GM23338 (cell line): ENCODE data around the gene SMG6. TPM values are rescaled to one million over a fixed set of nuclear protein-coding genes. Genes with fewer than 3 reads are reported as not detected.

Experiments used
- ATAC-seq: fragments of 200-7000 bp; cut with Tn5 transposase; 3 replicates; pipeline ENCODE4 v1.9.1; 2020
- DNase-seq: peaks from one replicate; pipeline ENCODE4 v3.0.0-alpha.2; 2015; ENCODE audit warnings: low spot score
- H2AFZ ChIP-seq: fragments of 200-600 bp; sonication (generic); 2 replicates; pipeline ENCODE4 v1.8.0; 2016; ENCODE audit warnings: antibody characterized with exemption, mild to moderate bottlenecking, moderate library complexity
- H3F3A ChIP-seq: fragments of 200-600 bp; sonication (generic); replicated peaks from 2 replicates; pipeline ENCODE4 v1.8.0; 2017; ENCODE audit warnings: antibody characterized with exemption, mixed run types, low read depth
- H3K27ac ChIP-seq: fragments of 200-600 bp; sonication (generic); 2 replicates; pipeline ENCODE4 v1.6.1; 2016; ENCODE audit warnings: low read depth
- H3K27me3 ChIP-seq: fragments of 200-600 bp; sonication (generic); 2 replicates; pipeline ENCODE4 v1.8.0; 2016; ENCODE audit warnings: mild to moderate bottlenecking, mixed run types, moderate library complexity; ENCODE audit not compliant: insufficient read depth
- H3K36me3 ChIP-seq: fragments of 200-600 bp; sonication (generic); 2 replicates; pipeline ENCODE4 v1.8.0; 2016; ENCODE audit warnings: mild to moderate bottlenecking; ENCODE audit not compliant: insufficient read depth
- H3K4me1 ChIP-seq: fragments of 200-600 bp; sonication (generic); 2 replicates; pipeline ENCODE4 v1.8.0; 2016; ENCODE audit warnings: mild to moderate bottlenecking, moderate library complexity; ENCODE audit not compliant: insufficient read depth
- H3K4me2 ChIP-seq: fragments of 200-600 bp; sonication (generic); 2 replicates; pipeline ENCODE4 v1.7.1; 2017; ENCODE audit warnings: mixed run types
- H3K4me3 ChIP-seq: fragments of 200-600 bp; sonication (generic); 2 replicates; pipeline ENCODE4 v1.6.1; 2016; ENCODE audit warnings: mixed run types
- H3K79me2 ChIP-seq: fragments of 200-600 bp; sonication (generic); replicated peaks from 2 replicates; pipeline ENCODE4 v1.8.0; 2017; ENCODE audit warnings: mild to moderate bottlenecking; ENCODE audit not compliant: insufficient read depth
- H3K9me2 ChIP-seq: fragments of 200-600 bp; sonication (generic); 2 replicates; pipeline ENCODE4 v1.8.0; 2017; ENCODE audit not compliant: insufficient read depth
- H4K20me1 ChIP-seq: fragments of 200-600 bp; sonication (generic); replicated peaks from 2 replicates; pipeline ENCODE4 v1.8.0; 2017; ENCODE audit warnings: mild to moderate bottlenecking; ENCODE audit not compliant: insufficient read depth
- H3K27ac Mint-ChIP-seq: 2 replicates; pipeline ENCODE4 v1.8.0; 2020; ENCODE audit warnings: inconsistent platforms, mild to moderate bottlenecking, moderate library complexity, mixed read lengths
- H3K27me3 Mint-ChIP-seq: 3 replicates; pipeline ENCODE4 v1.8.0; 2022; ENCODE audit warnings: low read depth, mild to moderate bottlenecking, moderate library complexity, mixed read lengths, inconsistent platforms; ENCODE audit not compliant: insufficient read depth, poor library complexity
- H3K36me3 Mint-ChIP-seq: 3 replicates; pipeline ENCODE4 v1.8.0; 2021; ENCODE audit warnings: low read depth, mild to moderate bottlenecking, inconsistent platforms, moderate library complexity, mixed read lengths
- H3K4me1 Mint-ChIP-seq: 3 replicates; pipeline ENCODE4 v1.8.0; 2020; ENCODE audit warnings: mild to moderate bottlenecking, inconsistent platforms, mixed read lengths
- H3K4me3 Mint-ChIP-seq: 3 replicates; pipeline ENCODE4 v1.8.0; 2021; ENCODE audit warnings: moderate library complexity, mild to moderate bottlenecking, inconsistent platforms, mixed read lengths
- H3K9me3 Mint-ChIP-seq: 3 replicates; pipeline ENCODE4 v1.8.0; 2020; ENCODE audit warnings: moderate library complexity, mild to moderate bottlenecking, inconsistent platforms, mixed read lengths
- CTCF ChIP-seq, 2 experiments: fragments of 200-600 bp in 1 of 2; sonication (generic) in 1 of 2; conservative IDR thresholded peaks; 2 replicates each; pipeline versions ENCODE4 v1.5.1 to v1.6.1; 2016 to 2017; ENCODE audit warnings: antibody characterized with exemption in 2 of 2, low read depth in 2 of 2, mild to moderate bottlenecking in 2 of 2, moderate library complexity in 1 of 2
- ETS1 ChIP-seq: IDR thresholded peaks from 2 replicates; pipeline ENCODE4 v1.6.1; 2016; ENCODE audit warnings: antibody characterized with exemption
- EZH2 ChIP-seq: fragments of 200-600 bp; sonication (generic); IDR thresholded peaks from one replicate; pipeline ENCODE4 v1.8.0; 2017; ENCODE audit warnings: antibody characterized with exemption, mild to moderate bottlenecking, low read depth; ENCODE audit not compliant: unreplicated experiment
- EZH2phosphoT487 ChIP-seq: fragments of 200-600 bp; sonication (generic); IDR thresholded peaks from one replicate; pipeline ENCODE4 v1.8.1; 2018; ENCODE audit warnings: antibody characterized with exemption; ENCODE audit not compliant: unreplicated experiment
- JUNB ChIP-seq: IDR thresholded peaks from one replicate; pipeline ENCODE4 v1.6.1; 2016; ENCODE audit warnings: antibody characterized with exemption; ENCODE audit not compliant: unreplicated experiment
- NANOG ChIP-seq: IDR thresholded peaks from 2 replicates; pipeline ENCODE4 v1.6.1; 2016; ENCODE audit warnings: antibody characterized with exemption, borderline replicate concordance
- POLR2AphosphoS5 ChIP-seq: IDR thresholded peaks from 2 replicates; pipeline ENCODE4 v1.6.1; 2016; ENCODE audit warnings: antibody characterized with exemption, low read depth
- REST ChIP-seq: IDR thresholded peaks from one replicate; pipeline ENCODE4 v1.6.1; 2018; ENCODE audit warnings: antibody characterized with exemption; ENCODE audit not compliant: unreplicated experiment
- STAT1 ChIP-seq: IDR thresholded peaks from one replicate; pipeline ENCODE4 v1.6.1; 2016; ENCODE audit warnings: antibody characterized with exemption; ENCODE audit not compliant: unreplicated experiment
- ZNF114 ChIP-seq: fragments of 250-450 bp; sonication (Bioruptor Pico); IDR thresholded peaks from 2 replicates; pipeline ENCODE4 v1.5.0; 2020; ENCODE audit warnings: mild to moderate bottlenecking, moderate library complexity
- polyA plus RNA-seq: library from polyadenylated mRNA; unstranded; fragments of >200 nt; fragmentation: Nextera tagmentation; extraction: Ambion mirVana; gene quantifications from 2 replicates; pipeline ENCODE4 v1.2.1, GENCODE V29; 2016
- total RNA-seq: library from RNA; depleted of rRNA; stranded (reverse); fragments of >200 nt; shearing (Covaris generic); gene quantifications from 2 replicates; pipeline ENCODE4 v1.2.3, GENCODE V29; 2014

The SMG6 gene
- total and polyA plus RNA-seq, 2 experiments from 2014 or later: 10.4 to 43.1 TPM

GRCh38 chr17:2060681-2061440, 242.7 kb downstream of the SMG6 start:
- H3K27ac Mint-ChIP-seq: no peak overlapping the region
- Histone ChIP-seq H3K27me3 (peaks cover 51% of the 10 kb centered on the region), H3K4me1 (peaks cover 29% of the 10 kb centered on the region), H3K79me2 (no peaks in the 10 kb centered on the region), H4K20me1 (no peaks in the 10 kb centered on the region; the same call in none of the 2 replicates), H3K36me3 (no peaks in the 10 kb centered on the region), H3F3A (0 out of 2 replicates have a peak, but pooled peaks cover 10% of the 10 kb centered on the region), H3K4me2 (no peak overlapping the region), H2AFZ (no peak overlapping the region), H3K4me3 (no peak overlapping the region), H3K27ac (no peak overlapping the region), H3K9me2 (no peaks in the 10 kb centered on the region)
- H3K9me3 Mint-ChIP-seq: no peaks in the 10 kb centered on the region
- no peak overlapping the region for H3K4me3 Mint-ChIP-seq
- H3K4me1 Mint-ChIP-seq: peaks cover 41% of the 10 kb centered on the region
- no peak for DNase-seq
- H3K36me3 Mint-ChIP-seq: peaks cover 9% of the 10 kb centered on the region
- no peak for ATAC-seq
- no peak for TF ChIP-seq POLR2AphosphoS5
- peaks cover 63% of the 10 kb centered on the region for H3K27me3 Mint-ChIP-seq

- H3K79me2 ChIP-seq: no peaks in the 10 kb centered on the region
- H3K4me1 ChIP-seq: peaks cover 29% of the 10 kb centered on the region
- Mint-ChIP-seq H3K4me3 (no peak overlapping the region), H3K27ac (no peak overlapping the region), H3K4me1 (peaks cover 41% of the 10 kb centered on the region), H3K9me3 (no peaks in the 10 kb centered on the region), H3K36me3 (peaks cover 9% of the 10 kb centered on the region), H3K27me3 (peaks cover 62% of the 10 kb centered on the region)
- H2AFZ ChIP-seq: no peak overlapping the region
- 0 out of 2 replicates have a peak, but pooled peaks cover 10% of the 10 kb centered on the region for H3F3A ChIP-seq
- no peak for DNase-seq
- ATAC-seq: no peak
- no peak overlapping the region for H3K4me3 ChIP-seq
- no peaks in the 10 kb centered on the region; the same call in 1 of the 2 replicates for H4K20me1 ChIP-seq
- no peaks in the 10 kb centered on the region for H3K9me2 ChIP-seq
- peaks cover 57% of the 10 kb centered on the region for H3K27me3 ChIP-seq
- H3K27ac ChIP-seq: no peak overlapping the region
- H3K36me3 ChIP-seq: no peaks in the 10 kb centered on the region
- H3K4me2 ChIP-seq: no peak overlapping the region
- TF ChIP-seq CTCF (conservative IDR thresholded peaks at IDR 0.05; ENCODE audit: low read depth in 2 of 2) (no peak), EZH2 (no peak), STAT1 (no peak), ZNF114 (CRISPR knock-in tag) (no peak), EZH2phosphoT487 (no peak), NANOG (no peak), ETS1 (no peak), REST (no peak), JUNB (no peak)
These were observed 243.3 kb downstream of the SMG6 start for GRCh38 chr17:2060385-2060658.
